ENCODE results near the gene TRIM56.

GRCh38 chr7:101115215-101115614 lies 29.9 kb downstream of the TRIM56 start:
- TF ChIP-seq POLR2AphosphoS5 (IDR thresholded peaks at IDR 0.05; ENCODE audit: borderline replicate concordance, low read depth, low read length): no peak
- TF ChIP-seq EZH2 (IDR thresholded peaks at IDR 0.05): no peak
- no peak for TF ChIP-seq FOXP2 (optimal IDR thresholded peaks at IDR 0.05; ENCODE audit: control extremely low read depth, extremely low read length, insufficient read depth)
